Measurements from ENCODE around the gene KPNA1. TPM values are rescaled to one million over a fixed set of nuclear protein-coding genes. Genes with fewer than 3 reads are reported as not detected.

The KPNA1 gene
- 33.3 and 34.7 TPM in 2 replicates for total RNA-seq (2014; rRNA removed; shearing (Covaris generic))

DNA sequence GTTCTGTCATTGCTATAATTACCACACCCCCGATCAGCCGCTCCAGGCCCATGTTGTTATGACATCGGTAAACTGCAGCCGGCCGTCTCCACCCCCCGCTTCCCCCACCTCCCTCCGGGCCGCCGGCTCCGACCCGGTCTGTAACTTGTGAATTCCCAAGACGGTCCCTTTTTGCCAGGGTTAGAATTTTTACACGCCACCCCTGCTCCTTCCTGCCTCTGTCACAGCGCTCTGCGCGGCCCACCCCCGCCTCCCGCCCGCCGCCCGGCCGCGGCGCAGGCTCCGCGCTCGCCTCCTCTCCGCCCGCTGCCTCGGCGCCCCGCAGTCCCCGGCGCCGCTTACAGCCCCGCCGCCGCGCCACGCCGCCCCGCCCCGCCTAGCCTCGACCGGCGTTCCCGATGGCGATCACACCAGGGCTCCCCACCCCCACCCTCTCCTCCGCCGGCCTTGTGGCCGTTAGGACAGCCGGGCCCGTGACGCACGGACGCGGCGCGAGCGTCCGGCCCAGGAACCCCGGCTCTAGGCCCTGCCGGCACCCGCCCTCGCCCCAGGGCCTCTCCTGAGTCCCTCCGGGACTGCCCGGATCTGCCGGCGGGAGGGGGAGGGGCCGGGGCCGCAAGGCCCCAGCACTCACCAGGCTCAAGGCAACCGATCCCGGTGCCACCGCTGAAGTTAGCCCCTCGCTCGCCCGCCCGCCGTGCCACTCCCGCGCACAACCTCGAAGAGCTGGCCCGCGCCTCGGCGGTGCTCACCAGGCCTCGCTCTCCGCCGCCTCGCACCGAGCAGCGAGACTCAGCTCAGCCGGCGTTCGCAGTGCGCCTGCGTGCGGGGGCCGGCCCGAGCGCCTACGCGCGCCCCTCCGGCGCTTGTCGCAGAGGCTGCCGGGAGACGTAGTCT is at the start of gene KPNA1:
Gene KPNA1 (minus strand): TSS at position 817 of the 897 bp plus-strand sequence. CDS start 18,374 bp downstream, outside the sequence.
- DNase-seq (ENCODE audit: low read depth), result peak; percentile 88

DNA sequence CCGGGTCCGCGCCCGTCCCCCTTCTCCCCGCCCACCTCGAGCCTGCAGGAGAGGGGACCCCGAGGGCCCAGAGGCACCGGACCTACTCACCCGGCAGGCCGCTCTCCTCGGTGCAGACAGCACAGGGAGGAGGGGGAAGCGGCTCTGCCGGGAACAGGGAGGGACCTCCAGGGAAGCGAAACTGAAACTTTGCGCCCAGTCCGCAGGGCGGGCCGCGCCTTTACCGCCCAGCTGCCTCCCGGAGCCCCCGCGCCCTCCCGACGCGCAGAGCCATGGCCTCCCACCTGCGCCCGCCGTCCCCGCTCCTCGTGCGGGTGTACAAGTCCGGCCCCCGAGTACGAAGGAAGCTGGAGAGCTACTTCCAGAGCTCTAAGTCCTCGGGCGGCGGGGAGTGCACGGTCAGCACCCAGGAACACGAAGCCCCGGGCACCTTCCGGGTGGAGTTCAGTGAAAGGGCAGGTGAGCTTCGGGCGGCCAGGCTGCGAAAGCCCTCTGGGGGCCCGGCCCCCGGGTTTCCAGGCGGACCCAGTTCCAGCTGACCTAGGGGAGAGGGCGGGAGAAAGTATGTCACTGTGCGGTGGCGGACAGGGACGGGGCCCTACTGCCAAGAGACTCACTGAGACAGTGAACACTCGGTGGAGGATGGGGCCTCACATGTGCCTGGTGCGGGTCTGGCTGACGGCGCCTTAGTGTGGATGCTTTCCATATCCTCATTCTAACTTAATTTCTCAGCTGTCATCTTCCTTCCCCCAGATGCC is 49.6 kb upstream of the KPNA1 start, which contains the start of the genes DTX3L and PARP9:
Gene DTX3L (plus strand): TSS at position 184 of the 758 bp plus-strand sequence. CDS start 89 bp downstream, at position 273.
Gene PARP9 (minus strand): TSS at position 146 of the 758 bp plus-strand sequence. CDS start 4,680 bp downstream, outside the sequence.
- peak; percentile 85 for DNase-seq (ENCODE audit: low read depth)

DNA sequence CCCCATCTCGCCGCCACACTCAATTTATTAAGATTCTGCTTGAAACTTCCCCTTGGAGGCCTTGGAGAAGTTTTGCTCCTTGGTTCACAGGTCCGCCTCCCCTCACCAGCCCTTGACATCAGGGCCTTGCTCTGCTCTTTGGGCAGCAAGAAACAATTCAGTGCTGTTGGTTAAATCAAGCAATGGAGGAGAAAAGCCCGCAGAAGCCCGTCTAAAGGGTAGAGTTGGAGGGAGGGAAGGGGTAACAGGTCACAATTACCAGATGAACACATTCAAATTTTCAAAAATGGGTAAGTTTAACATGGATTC is 48.9 kb upstream of the KPNA1 start:
- peak; percentile 16 for DNase-seq (ENCODE audit: low read depth)

DNA sequence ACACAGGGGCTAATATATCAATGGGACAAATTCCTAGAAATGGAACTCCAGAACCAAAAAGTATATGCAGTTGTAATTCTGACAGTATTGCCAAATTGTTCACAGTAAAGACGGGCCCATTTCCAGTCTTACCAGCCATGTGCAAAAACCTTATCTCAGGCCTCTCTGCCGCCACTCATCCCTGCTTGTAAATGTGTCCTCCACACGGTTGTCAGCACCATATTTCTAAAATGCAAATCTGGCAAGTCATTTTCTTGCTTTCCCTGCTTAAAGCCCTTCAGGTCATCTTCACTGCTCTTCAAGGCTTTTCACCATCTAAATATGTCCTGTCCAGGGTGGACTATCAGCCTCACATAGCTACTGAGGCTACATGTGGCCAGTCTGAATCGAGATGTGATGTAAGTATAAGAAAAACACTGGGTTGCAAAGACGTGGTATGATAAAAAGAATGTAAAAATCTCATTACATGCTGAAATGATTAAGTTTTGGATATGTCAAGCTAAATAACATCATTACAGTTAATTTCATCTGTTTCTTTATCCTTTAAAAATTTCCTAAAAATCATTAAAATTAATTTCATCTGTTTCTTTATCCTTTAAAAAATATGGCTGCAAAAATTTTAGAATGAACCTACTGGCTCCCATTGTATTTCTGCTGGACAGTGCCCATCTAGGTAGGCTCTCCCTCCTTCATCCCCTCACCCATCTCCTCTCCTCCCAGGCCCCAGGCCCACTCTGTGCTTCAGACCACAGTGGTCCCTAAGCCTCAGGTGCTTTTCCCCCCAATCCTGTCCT is 48.4 kb upstream of the KPNA1 start:
- DNase-seq (ENCODE audit: low read depth), result no peak

DNA sequence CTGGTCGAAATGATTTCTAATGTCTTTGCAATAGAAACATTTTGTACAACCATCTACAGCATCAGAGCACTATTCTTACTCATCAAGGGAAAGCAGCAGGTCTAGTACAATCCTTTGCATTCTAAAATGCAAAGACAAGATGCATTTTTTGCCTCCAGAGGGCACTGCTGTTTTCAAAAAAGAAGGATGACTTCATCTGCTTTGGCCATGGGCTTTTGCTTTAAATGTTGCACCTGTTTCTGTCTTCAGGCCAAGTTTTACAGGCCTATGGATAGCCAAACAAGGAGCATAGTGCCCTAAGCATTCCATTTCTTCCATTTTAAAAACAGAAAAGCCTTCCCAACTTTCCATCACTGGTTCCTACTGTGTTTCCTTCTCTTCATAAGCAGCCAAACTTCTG is 45.9 kb upstream of the KPNA1 start:
- DNase-seq (ENCODE audit: low read depth), result peak; percentile 66

- no peak for DNase-seq (ENCODE audit: low read depth)
Observed at GRCh38 chr3:122559906-122560305, 45.2 kb upstream of the KPNA1 start.

- DNase-seq (ENCODE audit: low read depth), result no peak
Observed at GRCh38 chr3:122558605-122559004, 43.9 kb upstream of the KPNA1 start.

GRCh38 chr3:122557356-122557755 is 42.6 kb upstream of the KPNA1 start:
- no peak for DNase-seq (ENCODE audit: low read depth)

- no peak for DNase-seq (ENCODE audit: low read depth)
Observed at GRCh38 chr3:122555275-122556071, 40.7 kb upstream of the KPNA1 start.

DNA sequence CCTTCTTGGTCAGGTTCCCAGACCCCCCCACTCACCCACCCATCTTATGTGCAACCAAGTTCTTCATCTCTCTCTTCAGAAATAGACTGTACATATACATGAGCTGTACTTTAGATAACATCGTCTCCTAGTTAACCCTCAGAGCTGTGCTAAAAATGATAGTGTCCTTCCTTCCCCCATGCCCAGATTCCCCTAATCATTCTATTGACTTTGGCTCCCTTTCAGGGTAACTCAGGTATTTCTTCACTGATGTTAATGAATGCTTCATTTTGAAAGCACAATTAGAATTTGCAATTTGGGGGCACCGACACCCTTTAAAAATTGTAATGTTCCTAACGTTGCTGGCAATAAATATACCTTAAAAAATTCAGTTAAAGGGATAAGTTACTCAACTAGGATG is 38.4 kb upstream of the KPNA1 start:
- no peak for DNase-seq (ENCODE audit: low read depth)

DNA sequence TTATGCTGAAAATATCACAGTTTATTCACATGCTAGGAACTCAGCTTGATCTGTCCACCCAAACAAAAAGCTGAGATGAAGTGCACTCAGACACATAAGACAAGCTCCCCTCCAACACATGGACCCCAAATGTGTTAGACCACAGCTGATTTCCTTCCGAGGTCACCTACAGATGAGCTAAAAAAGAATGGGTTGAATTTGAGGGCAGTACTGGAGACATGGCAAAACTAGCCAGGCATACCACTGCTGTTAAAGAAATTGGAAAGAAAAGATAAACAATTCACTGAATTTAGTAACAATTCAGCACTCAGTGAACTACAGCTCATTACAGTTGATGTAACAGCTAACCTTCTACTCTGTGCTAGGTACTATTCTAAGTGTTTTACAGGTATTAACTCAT is 33.9 kb upstream of the KPNA1 start:
- no peak for DNase-seq (ENCODE audit: low read depth)

- DNase-seq (ENCODE audit: low read depth), result no peak
Observed at GRCh38 chr3:122548076-122548475, 33.3 kb upstream of the KPNA1 start.

DNA sequence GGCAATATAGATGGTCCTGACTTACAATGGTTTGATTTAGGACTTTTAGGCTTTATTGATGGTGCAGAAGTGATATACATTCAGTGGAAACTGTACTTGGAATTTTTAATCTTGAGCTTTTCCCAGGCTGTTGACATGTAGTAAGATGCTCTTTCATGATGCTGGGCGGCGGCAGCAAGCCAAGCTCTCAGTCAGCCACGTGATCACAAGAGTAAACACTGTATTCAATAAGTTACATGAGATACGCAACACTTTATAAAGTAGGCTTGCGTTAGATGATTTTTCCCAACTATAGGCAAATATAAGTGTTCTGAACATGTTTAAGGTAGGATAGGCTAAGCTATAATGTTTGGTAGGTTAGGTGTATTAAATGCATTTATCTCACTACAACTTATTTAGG is 31.4 kb upstream of the KPNA1 start:
- no peak for DNase-seq (ENCODE audit: low read depth)

- no peak for DNase-seq (ENCODE audit: low read depth)
Observed at GRCh38 chr3:122538956-122539490, 24.3 kb upstream of the KPNA1 start.

DNA sequence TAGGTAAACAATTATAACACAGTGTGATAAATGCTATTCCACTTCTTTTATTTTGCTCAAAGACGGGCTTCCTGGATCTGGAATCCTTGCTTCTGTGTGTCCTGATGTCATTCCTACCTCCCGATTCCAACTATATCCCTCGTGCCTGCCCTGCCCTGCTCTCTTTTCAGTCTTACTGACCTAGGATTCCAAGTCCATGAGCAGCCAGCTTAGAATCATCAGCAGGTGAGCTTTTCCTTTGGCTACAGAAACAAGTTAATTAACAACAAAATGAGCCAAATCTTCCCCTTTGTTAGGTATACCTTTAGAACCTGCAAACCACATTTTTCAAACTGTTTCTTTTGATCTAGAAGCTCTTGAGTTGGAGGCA is 21.9 kb upstream of the KPNA1 start:
- DNase-seq (ENCODE audit: low read depth), result no peak

DNA sequence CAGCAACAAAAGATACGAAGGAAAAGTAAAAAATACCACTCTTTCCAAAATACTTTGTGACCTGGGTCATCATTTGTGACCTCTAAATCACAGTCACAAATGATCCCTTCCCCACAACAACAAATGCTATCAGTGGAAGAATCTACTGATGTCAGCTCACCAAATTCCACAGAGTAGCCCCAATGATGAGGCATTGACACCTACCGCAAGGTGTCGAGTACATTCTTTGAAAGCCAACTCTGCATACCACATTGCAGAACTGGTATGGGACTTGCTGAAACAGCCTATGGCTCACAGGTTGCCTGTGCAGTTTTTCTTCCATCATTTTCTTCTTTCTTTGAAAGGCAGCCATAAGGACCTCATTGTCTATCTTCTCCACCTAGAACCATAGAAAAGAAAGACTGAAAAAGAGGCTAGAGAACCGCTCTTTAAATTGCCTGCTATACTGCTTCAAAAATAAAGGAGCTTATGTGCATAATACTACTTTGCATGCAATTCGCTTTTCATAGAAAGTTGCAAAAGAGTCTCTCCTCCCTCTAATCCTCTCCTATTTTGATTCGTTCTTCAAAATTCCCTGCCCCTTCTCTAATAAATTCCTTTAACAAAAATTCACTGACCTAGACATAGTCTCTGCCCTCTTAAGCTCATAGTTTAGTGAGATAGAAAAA is 21.4 kb upstream of the KPNA1 start:
- no peak for DNase-seq (ENCODE audit: low read depth)

- DNase-seq (ENCODE audit: low read depth), result peak; percentile 99
Observed at GRCh38 chr3:122533931-122534334, 19.2 kb upstream of the KPNA1 start.

DNA sequence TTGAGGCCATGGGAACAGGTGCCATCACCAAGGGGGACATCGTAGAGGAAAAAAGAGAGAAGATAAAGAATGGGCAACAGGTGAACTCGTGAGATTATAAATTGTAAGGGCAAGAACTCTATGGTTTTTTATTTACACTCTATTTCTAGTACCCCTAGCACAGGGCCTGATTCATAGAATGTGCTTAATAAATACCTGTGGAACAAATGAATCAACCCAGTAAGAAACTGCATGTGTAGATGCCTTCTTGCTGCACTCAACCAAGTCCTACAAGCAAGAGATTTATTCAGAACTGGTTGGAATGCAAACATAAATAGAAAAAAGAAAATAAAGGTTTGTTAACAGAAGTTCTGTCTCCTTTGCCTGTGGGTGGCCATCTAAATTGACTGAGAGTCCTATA is 18.7 kb upstream of the KPNA1 start:
- no peak for DNase-seq (ENCODE audit: low read depth)

DNA sequence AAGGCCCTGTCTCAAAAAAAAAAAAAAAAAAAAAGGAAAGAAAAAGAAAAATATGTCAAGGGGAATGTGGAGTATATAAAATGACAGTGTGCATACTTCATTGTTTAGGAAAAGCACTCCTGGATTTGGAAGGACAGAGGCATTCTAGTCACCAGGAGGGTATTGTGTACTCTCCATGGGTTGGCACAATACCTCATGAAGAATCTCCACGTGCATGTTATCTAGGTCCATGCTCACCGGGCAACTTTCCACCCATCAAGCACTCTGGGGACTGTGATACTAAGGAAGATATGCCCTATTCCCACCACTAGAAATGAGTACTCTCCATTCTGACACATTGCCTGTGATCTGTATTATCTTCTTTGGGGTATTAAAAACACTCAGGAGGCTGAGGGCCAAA is 15.4 kb upstream of the KPNA1 start:
- no peak for DNase-seq (ENCODE audit: low read depth)

- no peak for DNase-seq (ENCODE audit: low read depth)
Observed at GRCh38 chr3:122523317-122523716, 8.6 kb upstream of the KPNA1 start.
